GM08714 (cell line): ENCODE data around the gene CD8B2.
"Not testable (repeated sequence)": the region's sequence is repeated elsewhere in the genome, so short reads cannot be mapped to it uniquely, and the experiment has no call there.

Experiments
- H3K4me3 ChIP-seq: fragments of 200-500 bp; sonication (Bioruptor generic); 2 replicates; pipeline ENCODE4 v1.5.1; 2014; ENCODE audit warnings: mild to moderate bottlenecking, low read length, inconsistent platforms
- ZNF274 ChIP-seq: IDR thresholded peaks from 2 replicates; pipeline ENCODE4 v1.6.1; 2012; ENCODE audit warnings: mild to moderate bottlenecking, low read depth, low read length

The CD8B2 gene

GRCh38 chr2:106563195-106563594 lies 76.0 kb downstream of the CD8B2 start:
- no peak for TF ChIP-seq ZNF274
- H3K4me3 ChIP-seq = no peak overlapping the region

GRCh38 chr2:106565599-106565998 lies 78.4 kb downstream of the CD8B2 start:
- no peak overlapping the region for H3K4me3 ChIP-seq
- no peak for TF ChIP-seq ZNF274

GRCh38 chr2:106566050-106566449 lies 78.9 kb downstream of the CD8B2 start:
- TF ChIP-seq ZNF274 = no peak
- no peak overlapping the region for H3K4me3 ChIP-seq

GRCh38 chr2:106566484-106566883 lies 79.3 kb downstream of the CD8B2 start:
- not testable (repeated sequence) for H3K4me3 ChIP-seq

- H3K4me3 ChIP-seq = no peak overlapping the region
- TF ChIP-seq ZNF274 = no peak
These were observed 83.2 kb downstream of the CD8B2 start for GRCh38 chr2:106570316-106570715.
